ENCODE data around the gene SERPINA10. TPM values are rescaled to one million over a fixed set of nuclear protein-coding genes. Genes with fewer than 3 reads are reported as not detected.
"Not testable (repeated sequence)": the region's sequence is repeated elsewhere in the genome, so short reads cannot be mapped to it uniquely, and the experiment has no call there.

Gene SERPINA10
- total RNA-seq, 1 donor from 2014 or later: not detected

DNA sequence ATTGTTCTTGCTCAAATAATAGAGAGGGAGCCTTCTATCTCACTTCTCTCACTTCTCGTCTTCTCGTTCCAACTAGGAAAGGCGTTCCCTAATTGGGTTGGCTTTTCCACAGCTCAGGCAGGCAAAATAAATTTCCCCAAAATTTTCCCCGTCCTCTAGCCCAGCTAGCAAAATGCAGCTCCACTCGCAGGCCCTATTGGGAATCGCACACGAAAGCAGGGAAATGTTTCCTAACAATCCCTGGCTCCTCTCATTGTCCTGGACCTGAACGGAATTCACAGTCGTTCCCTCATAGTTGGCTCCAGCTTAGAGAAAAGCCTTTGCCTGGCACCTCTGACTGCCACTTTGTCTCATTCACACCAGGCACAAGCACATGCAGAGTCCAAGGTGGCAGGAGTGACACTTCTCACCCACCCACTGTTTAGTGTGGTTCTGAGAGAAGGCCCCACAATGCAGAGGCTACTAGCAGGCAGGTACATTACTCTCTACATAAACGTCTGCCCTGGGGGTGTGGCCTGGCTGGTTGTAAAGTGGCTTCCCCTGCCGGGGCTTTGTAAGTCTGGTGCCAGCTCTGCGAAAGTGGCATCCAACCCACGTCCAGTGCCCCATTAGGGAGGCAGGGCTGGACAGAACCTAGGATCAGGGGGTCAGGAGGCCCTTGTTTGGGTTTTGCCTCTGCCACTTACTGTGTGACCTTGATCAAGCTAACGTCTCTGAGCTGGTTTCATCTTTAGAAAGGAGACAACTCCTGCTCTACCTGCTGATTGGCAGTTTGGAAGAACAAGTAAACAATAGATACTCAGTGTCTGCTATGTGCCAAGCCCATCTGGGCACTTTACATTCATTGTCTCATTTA is 4.2 kb downstream of the SERPINA10 start:
- no peak overlapping the region for H3K4me3 ChIP-seq (ENCODE audit: low read depth, low read length)
- DNase-seq (ENCODE audit: low read depth): no peak
- H3K36me3 ChIP-seq (ENCODE audit: control insufficient read depth, insufficient read depth, low read length): no peaks in the 10 kb centered on the region
- H3K27me3 ChIP-seq (ENCODE audit: control insufficient read depth, insufficient read depth, low read length): no peaks in the 10 kb centered on the region
- TF ChIP-seq, protein P1, sequence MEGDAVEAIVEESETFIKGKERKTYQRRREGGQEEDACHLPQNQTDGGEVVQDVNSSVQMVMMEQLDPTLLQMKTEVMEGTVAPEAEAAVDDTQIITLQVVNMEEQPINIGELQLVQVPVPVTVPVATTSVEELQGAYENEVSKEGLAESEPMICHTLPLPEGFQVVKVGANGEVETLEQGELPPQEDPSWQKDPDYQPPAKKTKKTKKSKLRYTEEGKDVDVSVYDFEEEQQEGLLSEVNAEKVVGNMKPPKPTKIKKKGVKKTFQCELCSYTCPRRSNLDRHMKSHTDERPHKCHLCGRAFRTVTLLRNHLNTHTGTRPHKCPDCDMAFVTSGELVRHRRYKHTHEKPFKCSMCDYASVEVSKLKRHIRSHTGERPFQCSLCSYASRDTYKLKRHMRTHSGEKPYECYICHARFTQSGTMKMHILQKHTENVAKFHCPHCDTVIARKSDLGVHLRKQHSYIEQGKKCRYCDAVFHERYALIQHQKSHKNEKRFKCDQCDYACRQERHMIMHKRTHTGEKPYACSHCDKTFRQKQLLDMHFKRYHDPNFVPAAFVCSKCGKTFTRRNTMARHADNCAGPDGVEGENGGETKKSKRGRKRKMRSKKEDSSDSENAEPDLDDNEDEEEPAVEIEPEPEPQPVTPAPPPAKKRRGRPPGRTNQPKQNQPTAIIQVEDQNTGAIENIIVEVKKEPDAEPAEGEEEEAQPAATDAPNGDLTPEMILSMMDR (IDR thresholded peaks at IDR 0.05; ENCODE audit: insufficient read depth, low read length, poor library complexity, severe bottlenecking): no peak

DNA sequence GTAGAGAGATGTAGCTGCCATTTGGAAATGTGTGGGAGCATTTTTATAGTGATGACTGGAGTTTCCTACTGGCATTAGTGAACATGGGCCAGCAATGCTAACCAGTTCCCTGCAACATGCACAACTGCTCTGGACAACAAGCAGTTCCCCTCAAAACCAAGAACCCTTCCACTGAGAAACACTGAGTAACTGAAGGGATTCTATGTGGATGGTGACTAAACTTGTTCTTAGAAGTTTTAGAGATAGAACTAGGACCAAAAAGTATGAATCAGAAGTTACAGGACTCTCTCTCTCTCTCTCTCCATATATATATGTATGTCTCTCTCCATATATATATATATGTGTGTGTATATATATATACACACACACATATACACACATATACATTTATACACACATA is 7.9 kb downstream of the SERPINA10 start:
- no peak overlapping the region for H3K4me3 ChIP-seq (ENCODE audit: low read depth, low read length)
- DNase-seq (ENCODE audit: low read depth): no peak
- no peaks in the 10 kb centered on the region for H3K27me3 ChIP-seq (ENCODE audit: control insufficient read depth, insufficient read depth, low read length)
- no peaks in the 10 kb centered on the region for H3K36me3 ChIP-seq (ENCODE audit: control insufficient read depth, insufficient read depth, low read length)
- TF ChIP-seq, protein P1 (IDR thresholded peaks at IDR 0.05; ENCODE audit: insufficient read depth, low read length, poor library complexity, severe bottlenecking): no peak

DNA sequence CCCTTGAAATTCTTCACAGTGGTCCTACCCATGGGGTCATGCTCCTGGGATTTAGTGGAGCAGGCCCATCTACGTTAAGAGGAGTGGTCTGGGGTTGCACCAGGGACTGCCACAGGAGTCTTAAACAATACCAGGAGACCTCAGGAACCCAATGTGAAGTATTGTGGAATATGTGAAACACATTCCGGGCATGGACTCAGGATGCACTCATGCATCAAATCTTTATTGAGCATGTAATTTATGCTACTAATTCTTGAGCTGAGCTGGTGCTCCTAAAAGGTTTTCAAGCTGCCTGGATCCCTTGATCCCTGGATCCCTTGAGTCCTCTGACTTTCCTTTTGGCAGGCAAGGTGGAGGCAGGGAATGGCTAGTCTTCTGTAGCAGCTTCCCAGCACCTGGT is 8.8 kb downstream of the SERPINA10 start:
- Histone ChIP-seq H3K4me3 (ENCODE audit: low read depth, low read length) (no peak overlapping the region), H3K36me3 (ENCODE audit: control insufficient read depth, insufficient read depth, low read length) (no peaks in the 10 kb centered on the region), H3K27me3 (ENCODE audit: control insufficient read depth, insufficient read depth, low read length) (no peaks in the 10 kb centered on the region)
- TF ChIP-seq, protein P1 (IDR thresholded peaks at IDR 0.05; ENCODE audit: insufficient read depth, low read length, poor library complexity, severe bottlenecking): no peak
- no peak for DNase-seq (ENCODE audit: low read depth)

DNA sequence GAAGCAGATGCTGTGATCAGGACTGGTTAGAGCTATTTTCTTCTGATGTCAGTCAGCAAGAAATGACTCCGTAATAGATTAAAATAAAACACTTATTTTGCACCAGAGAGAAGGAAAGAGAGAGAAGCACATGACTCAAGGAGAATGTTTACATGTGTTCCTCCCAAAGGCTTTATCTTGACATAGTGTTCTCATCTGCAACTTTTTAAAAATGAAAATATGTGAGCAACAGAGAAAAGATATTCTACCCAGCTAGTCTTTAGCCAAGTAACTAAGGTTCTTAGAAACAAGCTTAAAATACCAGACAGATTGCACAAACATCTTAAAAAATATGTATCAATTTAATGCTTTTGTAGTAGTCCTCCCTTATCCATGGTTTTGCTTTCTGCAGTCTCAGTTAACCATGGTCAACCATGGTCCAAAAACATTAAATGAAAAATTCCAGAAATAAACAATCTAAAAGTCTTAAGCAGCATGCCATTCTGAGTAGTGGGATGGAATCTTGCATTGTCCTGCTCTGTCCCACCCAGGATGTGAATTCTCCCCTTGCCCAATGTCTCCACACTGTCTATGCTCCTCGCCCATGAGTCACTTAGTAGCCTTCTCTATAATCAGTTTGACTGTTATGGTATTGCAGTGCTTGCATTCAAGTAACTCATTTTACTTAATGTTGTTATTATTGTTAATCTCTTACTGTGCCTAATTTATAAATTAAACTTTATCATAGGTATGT is 9.9 kb downstream of the SERPINA10 start:
- TF ChIP-seq, protein P1 (IDR thresholded peaks at IDR 0.05; ENCODE audit: insufficient read depth, low read length, poor library complexity, severe bottlenecking): no peak
- no peak overlapping the region for H3K4me3 ChIP-seq (ENCODE audit: low read depth, low read length)
- no peaks in the 10 kb centered on the region for H3K36me3 ChIP-seq (ENCODE audit: control insufficient read depth, insufficient read depth, low read length)
- no peaks in the 10 kb centered on the region for H3K27me3 ChIP-seq (ENCODE audit: control insufficient read depth, insufficient read depth, low read length)
- DNase-seq (ENCODE audit: low read depth): no peak

DNA sequence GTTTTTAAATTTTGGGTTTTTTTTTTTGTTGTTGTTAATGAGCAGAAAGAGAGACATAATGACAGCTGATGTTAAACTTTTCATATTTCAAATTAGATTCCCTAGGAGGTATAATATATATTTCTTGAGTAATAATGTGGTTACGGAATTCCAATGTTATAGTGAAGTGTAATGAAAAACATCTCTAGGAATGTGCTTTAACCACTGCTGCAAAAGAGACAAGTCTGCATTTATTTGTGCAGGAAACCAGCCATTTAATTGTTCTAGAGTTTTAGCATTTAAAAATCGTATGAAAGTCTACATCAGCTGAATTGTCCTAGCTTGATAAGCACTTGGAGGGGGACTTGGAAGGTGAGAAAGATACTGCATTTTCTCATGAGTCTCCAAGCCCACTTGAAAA is 14.3 kb downstream of the SERPINA10 start:
- no peak for DNase-seq (ENCODE audit: low read depth)
- TF ChIP-seq, protein P1 (IDR thresholded peaks at IDR 0.05; ENCODE audit: insufficient read depth, low read length, poor library complexity, severe bottlenecking): no peak
- Histone ChIP-seq H3K4me3 (ENCODE audit: low read depth, low read length) (no peak overlapping the region), H3K27me3 (ENCODE audit: control insufficient read depth, insufficient read depth, low read length) (no peaks in the 10 kb centered on the region), H3K36me3 (ENCODE audit: control insufficient read depth, insufficient read depth, low read length) (no peaks in the 10 kb centered on the region)

DNA sequence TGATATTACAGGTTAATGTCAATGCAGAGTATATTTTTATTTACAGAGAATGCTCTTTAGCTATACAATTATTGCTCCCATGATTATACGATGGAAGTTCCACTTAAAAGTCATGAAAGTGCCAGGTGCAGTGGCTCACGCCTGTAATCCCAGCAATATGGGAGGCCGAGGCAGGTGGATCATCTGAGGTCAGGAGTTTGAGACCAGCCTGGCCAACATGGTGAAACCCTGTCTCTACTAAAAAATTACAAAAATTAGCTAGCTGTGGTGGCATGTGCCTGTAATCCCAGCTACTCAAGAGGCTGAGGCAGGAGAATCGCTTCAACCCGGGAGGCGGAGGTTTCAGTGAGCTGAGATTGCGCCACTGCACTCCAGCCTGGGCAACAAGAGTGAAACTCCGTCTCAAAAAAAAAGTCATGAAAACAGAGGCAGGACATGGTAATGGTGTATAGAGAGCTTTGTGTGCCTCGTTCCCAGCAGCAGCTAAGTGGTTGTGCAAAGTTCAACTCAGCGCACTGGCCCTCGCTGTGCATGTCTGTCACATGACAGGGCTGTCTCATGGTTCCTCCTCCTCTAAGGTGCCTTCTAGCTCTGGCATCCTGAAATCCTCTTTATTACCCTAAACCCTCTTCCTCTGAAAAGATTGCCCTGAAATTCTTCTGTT is 16.0 kb downstream of the SERPINA10 start:
- H3K4me3 ChIP-seq (ENCODE audit: low read depth, low read length); H3K27me3 ChIP-seq (ENCODE audit: control insufficient read depth, insufficient read depth, low read length); H3K36me3 ChIP-seq (ENCODE audit: control insufficient read depth, insufficient read depth, low read length); DNase-seq (ENCODE audit: low read depth): not testable (repeated sequence)

Measured in kidney epithelial cell (primary cell).